IMR-90 (cell line): Measurements from ENCODE around the gene SLC6A16. TPM values are rescaled to one million over a fixed set of nuclear protein-coding genes. Genes with fewer than 3 reads are reported as not detected.
"Not testable (repeated sequence)": the region's sequence is repeated elsewhere in the genome, so short reads cannot be mapped to it uniquely, and the experiment has no call there.

Experiments
- ATAC-seq: fragments of 200-7000 bp; cut with Tn5 transposase; 2 replicates; pipeline ENCODE4 v1.9.1; 2020; ENCODE audit warnings: low read depth, mild to moderate bottlenecking, moderate library complexity
- BruUV-seq: library from RNA; stranded (reverse); fragments of 400-500 nt; replicated peaks from 2 replicates; lab custom pipeline; 2021; lab: Mats Ljungman, UMichigan
- CTCF ChIA-PET: fragments of 300-600 bp; formaldehyde crosslinking; extraction: SDS; loops from one replicate; lab custom pipeline; 2021; ENCODE audit warnings: antibody characterized with exemption; lab: Yijun Ruan, JAX
- POLR2A ChIA-PET: fragments of 300-600 bp; sonication (Branson Sonifier 250); formaldehyde crosslinking; loops from one replicate; lab custom pipeline; 2022; ENCODE audit warnings: antibody characterized with exemption; ENCODE audit not compliant: unreplicated experiment; lab: Charles Lee
- DNase-seq: peaks from one replicate; pipeline ENCODE4 v3.0.0; 2013
- H2AFZ ChIP-seq: replicated peaks from 2 replicates; pipeline ENCODE3; 2013; ENCODE audit warnings: low read length, mild to moderate bottlenecking; ENCODE audit not compliant: poor library complexity
- H2AK5ac ChIP-seq: 2 replicates; pipeline ENCODE4 v1.6.1; 2013; ENCODE audit warnings: low read depth, low read length, inconsistent platforms
- H2AK9ac ChIP-seq: replicated peaks from 2 replicates; pipeline ENCODE3; 2013; ENCODE audit warnings: mild to moderate bottlenecking, low read depth, low read length, moderate library complexity; ENCODE audit not compliant: poor library complexity
- H2BK120ac ChIP-seq: 2 replicates; pipeline ENCODE4 v1.6.1; 2013; ENCODE audit warnings: low read depth, low read length, inconsistent platforms
- H2BK15ac ChIP-seq: 3 replicates; pipeline ENCODE4 v1.6.1; 2013; ENCODE audit warnings: low read depth, low read length, inconsistent platforms
- H2BK20ac ChIP-seq: 2 replicates; pipeline ENCODE4 v1.6.1; 2013; ENCODE audit warnings: low read depth, mild to moderate bottlenecking, inconsistent platforms, low read length, moderate library complexity
- H2BK5ac ChIP-seq: 2 replicates; pipeline ENCODE4 v1.6.1; 2013; ENCODE audit warnings: mild to moderate bottlenecking, low read depth, low read length, inconsistent platforms; ENCODE audit not compliant: poor library complexity, severe bottlenecking
- H3K14ac ChIP-seq: replicated peaks from 2 replicates; pipeline ENCODE4 v1.6.1; 2013; ENCODE audit warnings: low read depth, low read length, inconsistent platforms
- H3K18ac ChIP-seq: 2 replicates; pipeline ENCODE4 v1.6.1; 2013; ENCODE audit warnings: low read depth, low read length, control low read depth
- H3K23ac ChIP-seq: 2 replicates; pipeline ENCODE4 v1.6.1; 2013; ENCODE audit warnings: low read depth, low read length, inconsistent platforms
- H3K27ac ChIP-seq: 2 replicates; pipeline ENCODE4 v1.5.1; 2013; ENCODE audit warnings: mild to moderate bottlenecking, control low read depth, low read length; ENCODE audit not compliant: insufficient read depth
- H3K27me3 ChIP-seq: 2 replicates; pipeline ENCODE4 v1.6.1; 2013; ENCODE audit warnings: low read length; ENCODE audit not compliant: control insufficient read depth, insufficient read depth
- H3K36me3 ChIP-seq: 2 replicates; pipeline ENCODE4 v1.6.1; 2013; ENCODE audit warnings: low read length, mixed read lengths; ENCODE audit not compliant: control insufficient read depth, insufficient read depth
- H3K4ac ChIP-seq: 2 replicates; pipeline ENCODE4 v1.6.1; 2013; ENCODE audit warnings: low read depth, low read length, inconsistent platforms
- H3K4me1 ChIP-seq: 2 replicates; pipeline ENCODE4 v1.6.1; 2013; ENCODE audit warnings: low read length, mixed read lengths; ENCODE audit not compliant: control insufficient read depth, insufficient read depth
- H3K4me2 ChIP-seq: 2 replicates; pipeline ENCODE4 v1.6.1; 2013; ENCODE audit warnings: low read depth, mild to moderate bottlenecking, control low read depth, low read length, moderate library complexity
- H3K4me3 ChIP-seq: 2 replicates; pipeline ENCODE4 v1.5.1; 2013; ENCODE audit warnings: low read depth, mild to moderate bottlenecking, control low read depth, low read length, moderate library complexity; ENCODE audit not compliant: insufficient read depth
- H3K56ac ChIP-seq: 2 replicates; pipeline ENCODE4 v1.6.1; 2013; ENCODE audit warnings: low read length, inconsistent platforms; ENCODE audit not compliant: insufficient read depth; ENCODE audit errors: extremely low read depth
- H3K79me1 ChIP-seq, 2 experiments: 2 replicates each; pipeline ENCODE4 v1.6.1; 2013; ENCODE audit warnings: low read length in 2 of 2, inconsistent platforms in 1 of 2, low read depth in 1 of 2
- H3K9ac ChIP-seq: 2 replicates; pipeline ENCODE4 v1.6.1; 2013; ENCODE audit warnings: low read depth, low read length, control low read depth
- H3K9me1 ChIP-seq: 2 replicates; pipeline ENCODE4 v1.6.1; 2013; ENCODE audit warnings: low read length, inconsistent platforms; ENCODE audit not compliant: insufficient read depth
- H3K9me3 ChIP-seq: 2 replicates; pipeline ENCODE4 v1.6.1; 2013; ENCODE audit warnings: low read length; ENCODE audit not compliant: control insufficient read depth, insufficient read depth
- H4K20me1 ChIP-seq: 2 replicates; pipeline ENCODE4 v1.6.1; 2013; ENCODE audit warnings: low read length, inconsistent platforms; ENCODE audit not compliant: insufficient read depth
- H4K5ac ChIP-seq: 2 replicates; pipeline ENCODE4 v1.6.1; 2013; ENCODE audit warnings: mild to moderate bottlenecking, low read depth, low read length, control low read depth
- H4K8ac ChIP-seq, 2 experiments: 2 replicates each; pipeline ENCODE4 v1.6.1; 2013; ENCODE audit warnings: low read depth in 2 of 2, low read length in 2 of 2, control low read depth in 1 of 2, inconsistent platforms in 1 of 2
- H4K91ac ChIP-seq: 2 replicates; pipeline ENCODE4 v1.6.1; 2013; ENCODE audit warnings: low read depth, low read length, inconsistent platforms; ENCODE audit not compliant: insufficient read depth
- ELK1 ChIP-seq: fragments of 150-350 bp; IDR thresholded peaks from 2 replicates; pipeline ENCODE4 v1.6.1; 2016; ENCODE audit warnings: low read depth, mild to moderate bottlenecking, low read length, moderate library complexity, borderline replicate concordance
- RFX5 ChIP-seq: IDR thresholded peaks from 2 replicates; pipeline ENCODE4 v1.8.0; 2012; ENCODE audit warnings: low read depth, mild to moderate bottlenecking, low read length, moderate library complexity
- WGBS, 2 experiments: methylation state at CpG; one replicate each; pipeline versions ENCODE4 v1.1.5 to v1.1.7; 2013; ENCODE audit warnings: missing lambda C conversion rate in 2 of 2; ENCODE audit not compliant: insufficient read length in 1 of 2; ENCODE audit errors: extremely low coverage in 2 of 2; 5-methylcytosine and 5-hydroxymethylcytosine counted together
- dilution Hi-C: fragments of 300-500 bp; cut with HindIII; formaldehyde crosslinking; loops from one replicate; pipeline ENCODE4 v1.14.3; 2018; ENCODE audit warnings: low sequenced_read_pairs; ENCODE audit not compliant: unreplicated experiment
- in situ Hi-C: fragments of 300-500 bp; cut with MboI; formaldehyde crosslinking; loops from 3 replicates; pipeline ENCODE4 v1.14.3; 2019; ENCODE audit warnings: low sequenced_read_pairs, inconsistent platforms, mixed read lengths
- intact Hi-C: fragments of 100-400 bp; cut with micrococcal nuclease; formaldehyde crosslinking; loops from 2 replicates; pipeline ENCODE4 v1.10.0; 2022
- polyA plus RNA-seq, 3 experiments: library from polyadenylated mRNA; depleted of rRNA; stranded (reverse); fragments of >200 nt; gene quantifications; 2 replicates each; pipeline ENCODE4 v1.2.3, GENCODE V29; 2012; ENCODE audit warnings: low replicate concordance in 1 of 3
- total RNA-seq: library from RNA; depleted of rRNA; stranded (reverse); fragments of >200 nt; gene quantifications from 2 replicates; pipeline ENCODE4 v1.2.3, GENCODE V29; 2012

Gene SLC6A16
- total and polyA plus RNA-seq, 2 of the 4 experiments (the other 2 are of a cell fraction), result 0.18 to 0.89 TPM

GRCh38 chr19:49290517-49290916 is 34.5 kb downstream of the SLC6A16 start:
- no peak overlapping the region for H3K23ac ChIP-seq
- H3K14ac ChIP-seq, result no peak overlapping the region
- no peak overlapping the region for H4K8ac ChIP-seq
- intact Hi-C loops (no loop called here), dilution Hi-C loops (no loop called here), in situ Hi-C loops (no loop called here)
- H2BK120ac ChIP-seq, result no peak overlapping the region
- POLR2A ChIA-PET, result no interaction called here
- H3K18ac ChIP-seq, result no peak overlapping the region
- no peak for TF ChIP-seq ELK1
- TF ChIP-seq RFX5, result no peak
- peaks cover 2% of the 10 kb centered on the region; the same call in 1 of the 2 replicates for H3K9me3 ChIP-seq
- no peaks in the 10 kb centered on the region for H3K79me1 ChIP-seq
- no peaks in the 10 kb centered on the region; the same call in 1 of the 2 replicates for H3K36me3 ChIP-seq
- H3K4me2 ChIP-seq, result no peak overlapping the region
- no peak overlapping the region for H3K56ac ChIP-seq
- DNase-seq, result no peak
- no peak overlapping the region for H2AK9ac ChIP-seq
- no peak overlapping the region for H3K27ac ChIP-seq
- no peak overlapping the region for H2BK15ac ChIP-seq
- H4K5ac ChIP-seq, result no peak overlapping the region
- no peaks in the 10 kb centered on the region for H4K20me1 ChIP-seq
- no peak for ATAC-seq
- no peak overlapping the region for H2BK5ac ChIP-seq
- H3K4ac ChIP-seq, result no peak overlapping the region
- H3K27me3 ChIP-seq, result peaks cover 8% of the 10 kb centered on the region
- WGBS, 2 experiments, result no CpG with 5 or more reads among the region's 3 CpGs
- no peak overlapping the region for H3K9ac ChIP-seq
- H3K9me1 ChIP-seq, result no peaks in the 10 kb centered on the region
- no peak overlapping the region for H2AFZ ChIP-seq
- BruUV-seq, result no TSS peak
- H2BK20ac ChIP-seq, result no peak overlapping the region
- CTCF ChIA-PET, result no interaction called here
- no peak overlapping the region for H3K4me3 ChIP-seq
- no peak overlapping the region for H4K91ac ChIP-seq
- no peaks in the 10 kb centered on the region for H3K4me1 ChIP-seq
- no peak overlapping the region for H2AK5ac ChIP-seq

GRCh38 chr19:49289286-49289685 is 35.7 kb downstream of the SLC6A16 start:
- CTCF ChIA-PET, H3K9me3 ChIP-seq, H3K27ac ChIP-seq, H3K9ac ChIP-seq, H4K8ac ChIP-seq, H4K91ac ChIP-seq, in situ Hi-C loops, H3K18ac ChIP-seq, H3K9me1 ChIP-seq, H3K23ac ChIP-seq, H4K5ac ChIP-seq, ATAC-seq, H3K56ac ChIP-seq, H2AK5ac ChIP-seq, H2AK9ac ChIP-seq, H3K79me1 ChIP-seq, H2AFZ ChIP-seq, H3K4ac ChIP-seq, dilution Hi-C loops, H2BK5ac ChIP-seq, H2BK120ac ChIP-seq, intact Hi-C loops, H3K4me3 ChIP-seq, H3K4me2 ChIP-seq, POLR2A ChIA-PET, H2BK15ac ChIP-seq, BruUV-seq, H3K4me1 ChIP-seq, H4K20me1 ChIP-seq, H3K14ac ChIP-seq, H3K27me3 ChIP-seq, DNase-seq, H2BK20ac ChIP-seq, H3K36me3 ChIP-seq: not testable (repeated sequence)
- WGBS, 2 experiments, result no CpG with 5 or more reads among the region's 2 CpGs
